ENCODE measurements around the gene PRSS1. TPM values are rescaled to one million over a fixed set of nuclear protein-coding genes. Genes with fewer than 3 reads are reported as not detected.

Gene PRSS1
- total RNA-seq, 2 experiments from 2014 or later = not detected

DNA sequence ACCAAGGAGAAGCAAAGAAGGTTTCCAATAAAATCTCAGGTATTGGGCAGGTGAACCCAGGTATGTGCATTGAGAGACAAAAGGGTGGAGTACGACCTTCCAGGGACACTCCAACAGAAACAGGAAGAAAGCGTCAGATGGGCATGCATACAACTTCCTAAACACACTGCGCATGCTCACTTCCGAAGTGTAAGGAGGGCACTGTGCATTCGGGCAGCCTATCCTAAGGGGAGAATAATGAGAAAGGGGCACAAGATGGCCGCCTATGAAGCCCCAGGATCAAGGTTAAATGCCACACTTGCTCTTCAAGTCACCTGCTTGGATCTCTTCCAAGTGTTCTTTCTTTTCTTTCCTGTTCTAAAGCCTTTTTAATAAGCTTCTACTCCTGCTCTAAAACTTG is 39.4 kb upstream of the PRSS1 start:
- H3K4me3 Mint-ChIP-seq = no peak overlapping the region
- POLR2A ChIA-PET = no interaction called here
- H3K9me3 ChIP-seq (ENCODE audit: control insufficient read depth in 1 of 2, insufficient read depth in 1 of 2, low read length in 2 of 2) = no peaks in the 10 kb centered on the region
- no peaks in the 10 kb centered on the region for H3K36me3 Mint-ChIP-seq (ENCODE audit: low read depth)
- DNase-seq (peak in 3 of 14 experiments; percentile 41 to 54 (median 44)), ATAC-seq (ENCODE audit: poor library complexity) (no peak)
- no peak overlapping the region for H3K4me3 ChIP-seq (ENCODE audit: low read length)
- peaks cover 54% of the 10 kb centered on the region for H3K4me1 Mint-ChIP-seq (ENCODE audit: low read depth)
- H3K27me3 Mint-ChIP-seq = no peaks in the 10 kb centered on the region
- intact Hi-C loops (cut with DNase I, micrococcal nuclease) = loop anchor here (5.0 to 10.0 kb wide), 4 partner anchors 38 to 78 kb away; no protein-coding TSS in a partner anchor
- no peak overlapping the region for H3K27ac ChIP-seq (ENCODE audit: low read depth in 1 of 2, low read length in 2 of 2)
- TF ChIP-seq, protein P1, sequence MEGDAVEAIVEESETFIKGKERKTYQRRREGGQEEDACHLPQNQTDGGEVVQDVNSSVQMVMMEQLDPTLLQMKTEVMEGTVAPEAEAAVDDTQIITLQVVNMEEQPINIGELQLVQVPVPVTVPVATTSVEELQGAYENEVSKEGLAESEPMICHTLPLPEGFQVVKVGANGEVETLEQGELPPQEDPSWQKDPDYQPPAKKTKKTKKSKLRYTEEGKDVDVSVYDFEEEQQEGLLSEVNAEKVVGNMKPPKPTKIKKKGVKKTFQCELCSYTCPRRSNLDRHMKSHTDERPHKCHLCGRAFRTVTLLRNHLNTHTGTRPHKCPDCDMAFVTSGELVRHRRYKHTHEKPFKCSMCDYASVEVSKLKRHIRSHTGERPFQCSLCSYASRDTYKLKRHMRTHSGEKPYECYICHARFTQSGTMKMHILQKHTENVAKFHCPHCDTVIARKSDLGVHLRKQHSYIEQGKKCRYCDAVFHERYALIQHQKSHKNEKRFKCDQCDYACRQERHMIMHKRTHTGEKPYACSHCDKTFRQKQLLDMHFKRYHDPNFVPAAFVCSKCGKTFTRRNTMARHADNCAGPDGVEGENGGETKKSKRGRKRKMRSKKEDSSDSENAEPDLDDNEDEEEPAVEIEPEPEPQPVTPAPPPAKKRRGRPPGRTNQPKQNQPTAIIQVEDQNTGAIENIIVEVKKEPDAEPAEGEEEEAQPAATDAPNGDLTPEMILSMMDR (IDR thresholded peaks at IDR 0.05) = no peak
- H3K4me1 ChIP-seq (ENCODE audit: insufficient read depth, low read length) = peaks cover 24% of the 10 kb centered on the region
- H3K27me3 ChIP-seq (ENCODE audit: control insufficient read depth in 1 of 2, insufficient read depth in 2 of 2, low read length in 2 of 2) = no peaks in the 10 kb centered on the region
- H3K27ac Mint-ChIP-seq = peak overlapping the region; percentile 49
- H3K9me3 Mint-ChIP-seq = no peaks in the 10 kb centered on the region
- no peaks in the 10 kb centered on the region for H3K36me3 ChIP-seq (ENCODE audit: insufficient read depth, low read length)
- CTCF ChIA-PET = no interaction called here

DNA sequence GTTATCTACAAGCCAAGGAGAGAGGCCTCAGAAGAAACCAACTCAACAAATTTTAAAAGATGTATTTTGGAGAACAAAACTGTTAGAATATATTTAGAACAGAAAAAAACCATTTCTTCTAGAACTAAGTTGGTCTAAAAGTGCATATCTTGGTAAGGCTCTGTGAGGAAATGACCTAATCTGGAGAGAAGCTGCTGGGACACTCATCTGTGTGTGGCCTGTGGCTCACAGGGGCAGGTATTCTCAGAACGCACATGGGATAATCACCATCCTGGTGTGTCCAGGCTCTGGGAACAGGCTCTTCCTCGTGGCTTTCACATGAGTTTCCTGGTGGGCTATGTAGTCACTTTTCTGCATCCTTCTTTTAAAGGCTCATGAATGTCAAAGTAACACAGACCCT is 38.1 kb upstream of the PRSS1 start:
- Histone ChIP-seq H3K9me3 (ENCODE audit: control insufficient read depth in 1 of 2, insufficient read depth in 1 of 2, low read length in 2 of 2) (no peaks in the 10 kb centered on the region), H3K4me3 (ENCODE audit: low read length) (no peak overlapping the region), H3K27ac (ENCODE audit: low read depth in 1 of 2, low read length in 2 of 2) (peak overlapping the region in 1 of 2 donors; percentile 60), H3K36me3 (ENCODE audit: insufficient read depth, low read length) (no peaks in the 10 kb centered on the region), H3K4me1 (ENCODE audit: insufficient read depth, low read length) (peaks cover 36% of the 10 kb centered on the region), H3K27me3 (ENCODE audit: control insufficient read depth in 1 of 2, insufficient read depth in 2 of 2, low read length in 2 of 2) (no peaks in the 10 kb centered on the region)
- H3K27me3 Mint-ChIP-seq = no peaks in the 10 kb centered on the region
- TF ChIP-seq, protein P1 (IDR thresholded peaks at IDR 0.05) = no peak
- peak overlapping the region; percentile 84 for H3K4me3 Mint-ChIP-seq
- intact Hi-C loops (cut with DNase I, micrococcal nuclease) = loop anchor here (5.0 to 10.0 kb wide), 4 partner anchors 39 to 79 kb away; no protein-coding TSS in a partner anchor
- no peak for ATAC-seq (ENCODE audit: poor library complexity)
- POLR2A ChIA-PET = interaction anchor here (7.4 kb wide), 1 partner anchor 99 kb away, joined by 138 read pairs; no protein-coding TSS in a partner anchor
- no peaks in the 10 kb centered on the region for H3K36me3 Mint-ChIP-seq (ENCODE audit: low read depth)
- DNase-seq = no peak
- CTCF ChIA-PET = interaction anchor here (1.9 kb wide), 1 partner anchor 72 kb away, joined by 7 read pairs; no protein-coding TSS in a partner anchor
- H3K9me3 Mint-ChIP-seq = no peaks in the 10 kb centered on the region
- peak overlapping the region; percentile 80 for H3K27ac Mint-ChIP-seq
- H3K4me1 Mint-ChIP-seq (ENCODE audit: low read depth) = peaks cover 63% of the 10 kb centered on the region

DNA sequence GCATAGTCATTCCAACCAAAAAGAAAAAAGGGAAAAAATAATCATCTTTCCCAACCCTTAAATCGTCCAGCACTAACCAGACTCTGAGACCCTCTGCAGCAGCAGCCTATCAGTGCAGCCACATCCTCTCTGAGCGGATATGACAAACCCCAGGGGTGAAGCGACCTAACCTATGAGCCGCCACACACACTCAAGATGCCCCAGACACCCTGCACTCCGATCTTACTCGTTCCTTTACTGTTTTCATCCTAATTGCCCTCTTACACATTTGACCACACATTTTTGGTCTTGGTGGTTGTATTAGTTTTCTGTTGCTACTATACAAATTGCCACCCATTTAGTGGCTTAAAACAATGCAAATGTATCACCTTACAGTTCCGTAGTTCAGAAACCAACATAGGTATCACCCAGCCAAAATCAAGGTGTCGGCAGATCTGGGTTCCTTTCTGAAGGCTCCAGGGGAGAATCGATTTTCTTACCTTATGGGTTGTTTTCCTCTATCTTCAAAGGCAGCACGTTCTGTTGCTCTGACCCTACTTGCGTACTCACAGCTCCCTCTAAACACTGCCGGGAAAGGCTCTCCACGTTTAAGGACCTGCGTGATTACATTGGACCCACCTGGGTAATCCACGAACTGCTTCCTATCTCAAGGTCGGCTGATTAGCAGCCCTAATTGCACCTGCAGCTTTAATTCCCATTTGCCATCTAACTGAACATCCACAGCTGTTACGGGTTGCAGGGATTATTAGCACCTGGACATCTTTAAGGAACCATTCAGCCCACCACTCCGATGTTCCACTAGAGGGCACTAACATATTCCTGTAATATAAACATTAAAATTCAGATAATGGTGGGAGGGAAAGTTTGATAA is 37.3 kb upstream of the PRSS1 start:
- CTCF ChIA-PET = interaction anchor here (1.3 to 1.9 kb wide), 3 partner anchors 19 to 97 kb away, joined by 3 to 7 read pairs (median 7); no protein-coding TSS in a partner anchor
- peak overlapping the region; percentile 40 to 53 for H3K27ac ChIP-seq (ENCODE audit: low read depth in 1 of 2, low read length in 2 of 2)
- H3K4me3 Mint-ChIP-seq = peak overlapping the region; percentile 84
- DNase-seq (peak in 8 of 14 experiments; percentile 9 to 66 (median 36)), ATAC-seq (ENCODE audit: poor library complexity) (peak; percentile 56)
- TF ChIP-seq, protein P1 (IDR thresholded peaks at IDR 0.05) = peak; percentile 52
- no peaks in the 10 kb centered on the region for H3K36me3 Mint-ChIP-seq (ENCODE audit: low read depth)
- peaks cover 71% of the 10 kb centered on the region for H3K4me1 Mint-ChIP-seq (ENCODE audit: low read depth)
- H3K4me1 ChIP-seq (ENCODE audit: insufficient read depth, low read length) = peaks cover 44% of the 10 kb centered on the region
- H3K4me3 ChIP-seq (ENCODE audit: low read length) = peak overlapping the region; percentile 51
- H3K27ac Mint-ChIP-seq = peak overlapping the region; percentile 80
- H3K36me3 ChIP-seq (ENCODE audit: insufficient read depth, low read length) = no peaks in the 10 kb centered on the region
- POLR2A ChIA-PET = interaction anchor here (1.0 to 7.4 kb wide), 6 partner anchors 10 to 98 kb away, joined by 3 to 138 read pairs (median 4); no protein-coding TSS in a partner anchor
- no peaks in the 10 kb centered on the region for H3K27me3 Mint-ChIP-seq
- no peaks in the 10 kb centered on the region for H3K9me3 ChIP-seq (ENCODE audit: control insufficient read depth in 1 of 2, insufficient read depth in 1 of 2, low read length in 2 of 2)
- intact Hi-C loops (cut with DNase I, micrococcal nuclease) = loop anchor here (5.0 to 10.0 kb wide), 4 partner anchors 40 to 80 kb away; no protein-coding TSS in a partner anchor
- H3K27me3 ChIP-seq (ENCODE audit: control insufficient read depth in 1 of 2, insufficient read depth in 2 of 2, low read length in 2 of 2) = no peaks in the 10 kb centered on the region
- H3K9me3 Mint-ChIP-seq = no peaks in the 10 kb centered on the region

Data from CD4-positive, alpha-beta T cell (primary cell).